Measurements from ENCODE around the gene MAP1LC3B. TPM values are rescaled to one million over a fixed set of nuclear protein-coding genes. Genes with fewer than 3 reads are reported as not detected.

Gene MAP1LC3B
- total RNA-seq, 1 donor from 2014 or later: 78.6 TPM

- no peak for DNase-seq (ENCODE audit: low spot score)
Observed at GRCh38 chr16:87451563-87452210, 59.6 kb downstream of the MAP1LC3B start.

GRCh38 chr16:87453326-87453725 is 61.2 kb downstream of the MAP1LC3B start:
- no peak for DNase-seq (ENCODE audit: low spot score)

Other genes with a start within 250 kb of the MAP1LC3B start
- 5.3 TPM for gene C16orf95, start 74.9 kb upstream of the MAP1LC3B start, total RNA-seq
- gene FBXO31, start 8.6 kb upstream of the MAP1LC3B start, total RNA-seq: 66.9 TPM
- 16.6 TPM for gene ZCCHC14, start 100.7 kb downstream of the MAP1LC3B start, total RNA-seq
- 0.16 TPM for gene JPH3, start 210.2 kb downstream of the MAP1LC3B start, total RNA-seq

Measured in mesenteric fat pad (tissue), 1 donor.